Tibial nerve (tissue), 4 donors: ENCODE results near the gene PLPPR2. TPM values are rescaled to one million over a fixed set of nuclear protein-coding genes. Genes with fewer than 3 reads are reported as not detected.
"Not testable (repeated sequence)": the region's sequence is repeated elsewhere in the genome, so short reads cannot be mapped to it uniquely, and the experiment has no call there.

ENCODE experiments used
- DNase-seq, 2 donors: peaks; one replicate each; pipeline ENCODE4 v3.0.0-alpha.2; 2019; ENCODE audit warnings: low spot score in 2 of 2
- H3K27ac ChIP-seq, 4 donors: fragments of 200-600 bp; sonication (generic) in 3 of 4; one replicate each; pipeline ENCODE4 v1.5.1; 2017 to 2019; ENCODE audit warnings: mild to moderate bottlenecking in 1 of 4
- H3K27me3 ChIP-seq, 2 donors: fragments of 200-600 bp; sonication (generic) in 1 of 2; one replicate each; pipeline versions ENCODE4 v1.5.1 to v1.6.0; 2017 to 2019
- H3K36me3 ChIP-seq, 3 donors: fragments of 200-600 bp; sonication (generic); one replicate each; pipeline ENCODE4 v1.5.1; 2018 to 2019
- H3K4me1 ChIP-seq, 4 donors: fragments of 200-600 bp; sonication (generic) in 3 of 4; one replicate each; pipeline ENCODE4 v1.5.1; 2017 to 2019
- H3K4me3 ChIP-seq, 4 donors: fragments of 200-600 bp; sonication (generic) in 3 of 4; one replicate each; pipeline ENCODE4 v1.5.1; 2017 to 2019; ENCODE audit warnings: mild to moderate bottlenecking in 1 of 4, moderate library complexity in 1 of 4
- H3K9me3 ChIP-seq, 4 donors: fragments of 200-600 bp; sonication (generic) in 3 of 4; one replicate each; pipeline ENCODE4 v1.5.1; 2017 to 2019
- EP300 ChIP-seq, 2 donors: sonication (generic); formaldehyde crosslinking; IDR thresholded peaks; one replicate each; pipeline ENCODE4 v1.6.1; 2017; ENCODE audit warnings: antibody characterized with exemption in 2 of 2, mild to moderate bottlenecking in 1 of 2
- POLR2A ChIP-seq, 2 donors: fragments of 450-650 bp; IDR thresholded peaks; one replicate each; pipeline ENCODE4 v1.6.1; 2017; ENCODE audit warnings: antibody characterized with exemption in 2 of 2, mild to moderate bottlenecking in 2 of 2, moderate library complexity in 2 of 2
- WGBS, 2 donors: methylation state at CpG; one replicate each; pipeline ENCODE4 v1.1.5; 2018; 5-methylcytosine and 5-hydroxymethylcytosine counted together
- total RNA-seq, 4 donors: library from RNA; depleted of rRNA; stranded (reverse); fragments of >200 nt; gene quantifications; one replicate each; pipeline ENCODE4 v1.1.0, GENCODE V29; 2016
- TF ChIP-seq, protein P1 (sequence below), 5 experiments: fragments of 200-600 bp in 3 of 5; fragments of 450-650 bp in 2 of 5; sonication (generic) in 3 of 5; IDR thresholded peaks; one replicate each; pipeline ENCODE4 v1.5.1; 2016 to 2019; ENCODE audit warnings: antibody characterized with exemption in 5 of 5, mild to moderate bottlenecking in 3 of 5, moderate library complexity in 2 of 5

The PLPPR2 gene
- total RNA-seq, 4 donors from 2014 or later, result 20.1 to 82.2 (median 33.8) TPM

DNA sequence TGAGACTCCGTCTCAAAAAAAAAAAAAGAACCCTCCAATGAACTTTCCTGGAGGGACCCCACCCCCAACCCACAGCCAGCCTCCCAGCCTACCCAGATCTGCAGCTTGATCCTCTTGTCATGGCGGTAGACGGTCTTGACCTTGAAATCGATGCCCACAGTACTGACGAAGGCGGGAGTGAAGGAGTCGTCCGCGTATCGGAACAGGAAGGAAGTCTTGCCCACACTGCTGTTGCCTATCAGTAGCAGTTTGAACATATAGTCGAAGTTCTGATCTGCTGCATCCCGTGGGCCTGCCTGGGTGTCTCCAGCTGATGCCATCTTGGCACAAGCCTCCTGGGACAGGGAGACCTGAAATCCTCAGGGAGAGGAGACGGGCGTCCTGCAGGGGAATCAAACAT is 18.2 kb upstream of the PLPPR2 start:
- TF ChIP-seq EP300 (IDR thresholded peaks at IDR 0.05) (no peak), POLR2A (IDR thresholded peaks at IDR 0.05) (no peak)
- TF ChIP-seq, protein P1, sequence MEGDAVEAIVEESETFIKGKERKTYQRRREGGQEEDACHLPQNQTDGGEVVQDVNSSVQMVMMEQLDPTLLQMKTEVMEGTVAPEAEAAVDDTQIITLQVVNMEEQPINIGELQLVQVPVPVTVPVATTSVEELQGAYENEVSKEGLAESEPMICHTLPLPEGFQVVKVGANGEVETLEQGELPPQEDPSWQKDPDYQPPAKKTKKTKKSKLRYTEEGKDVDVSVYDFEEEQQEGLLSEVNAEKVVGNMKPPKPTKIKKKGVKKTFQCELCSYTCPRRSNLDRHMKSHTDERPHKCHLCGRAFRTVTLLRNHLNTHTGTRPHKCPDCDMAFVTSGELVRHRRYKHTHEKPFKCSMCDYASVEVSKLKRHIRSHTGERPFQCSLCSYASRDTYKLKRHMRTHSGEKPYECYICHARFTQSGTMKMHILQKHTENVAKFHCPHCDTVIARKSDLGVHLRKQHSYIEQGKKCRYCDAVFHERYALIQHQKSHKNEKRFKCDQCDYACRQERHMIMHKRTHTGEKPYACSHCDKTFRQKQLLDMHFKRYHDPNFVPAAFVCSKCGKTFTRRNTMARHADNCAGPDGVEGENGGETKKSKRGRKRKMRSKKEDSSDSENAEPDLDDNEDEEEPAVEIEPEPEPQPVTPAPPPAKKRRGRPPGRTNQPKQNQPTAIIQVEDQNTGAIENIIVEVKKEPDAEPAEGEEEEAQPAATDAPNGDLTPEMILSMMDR (IDR thresholded peaks at IDR 0.05), result no peak
- no peaks in the 10 kb centered on the region for H3K9me3 ChIP-seq
- H3K4me1 ChIP-seq, result peaks cover 0 to 24% (median 7%) of the 10 kb centered on the region in 4 donors
- H3K4me3 ChIP-seq, result no peak overlapping the region
- no peak for DNase-seq
- no peaks in the 10 kb centered on the region for H3K27me3 ChIP-seq
- H3K27ac ChIP-seq, result no peak overlapping the region
- WGBS, 2 donors, result 74 to 81% methylated on average over 14 of the region's 14 CpGs
- H3K36me3 ChIP-seq, result peaks cover 4 to 62% (median 4%) of the 10 kb centered on the region in 3 donors

DNA sequence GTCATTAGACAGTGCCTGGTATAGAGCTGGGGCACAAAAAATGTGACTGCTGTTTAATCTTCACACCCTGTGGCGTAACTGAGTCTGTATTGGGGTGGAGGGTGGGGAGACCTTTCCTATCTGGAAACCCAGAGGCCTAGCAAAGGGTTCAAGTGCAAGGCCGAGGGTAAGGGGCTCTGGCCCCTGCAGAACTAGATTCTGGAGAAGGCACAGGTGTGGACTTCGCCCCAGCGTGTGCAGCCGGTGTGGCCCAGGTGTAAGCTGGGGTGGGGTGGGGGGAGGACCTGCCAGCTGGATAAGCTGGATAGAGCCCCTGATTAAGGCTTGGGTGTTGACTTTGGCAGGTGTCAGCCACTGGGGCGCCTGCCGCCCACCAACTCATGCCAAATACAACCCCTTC is 17.1 kb upstream of the PLPPR2 start:
- Histone ChIP-seq H3K27me3 (no peaks in the 10 kb centered on the region), H3K4me1 (peaks cover 0 to 26% (median 7%) of the 10 kb centered on the region in 4 donors), H3K4me3 (peak overlapping the region in 2 of 4 donors; percentile 82 to 84), H3K36me3 (peaks cover 0 to 60% (median 4%) of the 10 kb centered on the region in 3 donors), H3K27ac (peak overlapping the region in 3 of 4 donors; percentile 86 to 92 (median 90)), H3K9me3 (no peaks in the 10 kb centered on the region)
- no peak for DNase-seq
- WGBS, 2 donors, result 77 to 86% methylated on average over 7 of the region's 7 CpGs
- TF ChIP-seq EP300 (IDR thresholded peaks at IDR 0.05) (no peak), POLR2A (IDR thresholded peaks at IDR 0.05) (no peak)
- TF ChIP-seq, protein P1 (IDR thresholded peaks at IDR 0.05), result no peak

DNA sequence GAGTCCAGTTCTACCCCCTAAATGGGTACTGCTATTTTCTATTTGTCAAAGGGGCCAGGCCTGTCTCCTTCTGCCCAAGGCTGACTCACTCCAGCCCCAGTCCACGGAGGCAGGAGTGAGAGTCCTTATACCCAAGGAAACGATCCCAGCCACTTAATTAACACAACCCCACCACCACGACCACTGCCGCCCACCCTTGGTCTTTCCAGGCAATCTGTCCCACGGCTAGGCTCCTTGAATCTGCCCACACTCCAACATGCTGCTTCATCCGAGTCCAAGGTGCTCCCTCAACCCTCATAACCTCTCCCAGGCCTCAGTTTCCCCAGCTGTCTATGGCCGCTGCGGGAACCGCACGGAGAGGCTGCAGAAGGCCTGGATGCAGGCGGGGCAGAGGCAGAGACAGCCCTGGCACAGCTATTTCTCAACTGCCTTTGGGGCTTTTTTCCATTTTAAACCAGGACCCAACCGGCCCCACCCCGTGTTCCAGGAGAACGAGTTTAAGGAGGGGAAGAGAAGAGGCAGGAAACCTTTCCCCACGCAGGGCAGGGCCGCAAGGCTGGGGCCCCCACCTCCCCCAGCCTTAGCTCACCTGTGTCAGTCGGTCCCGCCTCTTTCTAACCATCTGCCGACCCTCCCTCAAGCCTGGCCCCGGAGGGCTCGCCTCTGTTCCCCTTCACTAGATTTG is 16.5 kb upstream of the PLPPR2 start:
- WGBS, 2 donors, result 28 to 31% methylated on average over 20 to 21 of the region's 21 CpGs

DNA sequence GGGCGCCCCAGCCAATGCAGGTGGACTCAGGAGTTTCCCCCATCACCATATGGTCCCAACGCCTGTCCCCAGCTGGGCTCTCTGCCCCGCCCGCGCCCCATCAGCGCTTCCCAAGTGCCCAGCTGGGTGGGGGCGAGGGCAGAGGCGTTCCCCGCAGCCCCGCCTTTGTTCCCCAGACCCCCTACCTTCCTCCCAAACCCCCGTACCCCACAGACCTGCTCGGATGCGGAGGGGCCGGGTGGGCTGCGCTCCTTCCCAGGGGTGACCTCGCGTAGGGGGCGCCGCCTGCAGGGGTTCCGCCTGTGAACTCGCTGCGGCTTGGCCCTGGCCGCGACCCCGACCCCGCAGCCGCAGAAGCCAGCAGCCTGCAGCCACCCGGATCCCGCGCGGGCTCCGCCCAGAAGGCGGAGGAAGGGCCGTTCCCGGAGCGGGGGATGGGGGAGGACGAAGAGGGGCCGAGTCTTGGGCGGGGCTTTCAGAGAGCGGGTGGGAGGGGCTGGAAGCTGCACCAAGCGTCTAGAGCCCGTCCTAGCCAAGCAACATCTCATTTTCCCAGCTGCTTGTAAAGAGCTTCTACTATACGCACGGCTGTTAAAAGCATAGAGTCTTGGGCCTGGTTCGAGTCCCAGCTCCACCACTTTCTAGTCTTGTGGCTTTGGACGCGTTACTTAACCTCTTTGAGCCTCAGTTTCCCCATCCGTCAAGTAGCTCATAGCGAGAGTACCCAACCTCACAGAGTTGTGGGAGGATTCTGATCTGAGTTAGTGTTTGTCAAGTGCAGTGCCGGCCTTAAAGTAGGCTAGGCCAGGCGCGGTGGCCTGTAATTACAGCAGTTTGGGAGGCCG is 15.8 kb upstream of the PLPPR2 start, which contains the start of gene RAB3D:
Gene RAB3D, minus strand, starts transcription at position 404 of the 845 bp plus-strand sequence. CDS start 2,258 bp downstream, outside the sequence.
- 6 to 7% methylated on average over 30 to 50 of the region's 53 CpGs for WGBS, 2 donors
- Histone ChIP-seq H3K4me3 (peak within 1 kb of the TSS; percentile 57 to 84 (median 82)), H3K27me3 (no peaks in the 10 kb centered on the region), H3K36me3 (peaks cover 0 to 47% (median 4%) of the 10 kb centered on the region in 3 donors), H3K4me1 (peaks cover 0 to 40% (median 15%) of the 10 kb centered on the region in 4 donors), H3K27ac (peak within 1 kb of the TSS; percentile 49 to 92 (median 88)), H3K9me3 (no peaks in the 10 kb centered on the region)
- peak; percentile 85 to 90 for DNase-seq
- TF ChIP-seq POLR2A (IDR thresholded peaks at IDR 0.05), result peak; percentile 27 to 71
- TF ChIP-seq, protein P1 (IDR thresholded peaks at IDR 0.05), result no peak
- peak; percentile 39 to 81 for TF ChIP-seq EP300 (IDR thresholded peaks at IDR 0.05)

More for the DNA sequence above, 16.5 kb upstream of the PLPPR2 start:
- H3K36me3 ChIP-seq, result peaks cover 0 to 54% (median 4%) of the 10 kb centered on the region in 3 donors
- no peaks in the 10 kb centered on the region for H3K9me3 ChIP-seq
- peak overlapping the region; percentile 57 to 84 (median 82) for H3K4me3 ChIP-seq
- no peak for DNase-seq
- peak overlapping the region; percentile 49 to 92 (median 88) for H3K27ac ChIP-seq
- TF ChIP-seq EP300 (IDR thresholded peaks at IDR 0.05), result no peak
- TF ChIP-seq, protein P1 (IDR thresholded peaks at IDR 0.05), result no peak
- no peak for TF ChIP-seq POLR2A (IDR thresholded peaks at IDR 0.05)
- no peaks in the 10 kb centered on the region for H3K27me3 ChIP-seq
- peaks cover 0 to 32% (median 8%) of the 10 kb centered on the region in 4 donors for H3K4me1 ChIP-seq

DNA sequence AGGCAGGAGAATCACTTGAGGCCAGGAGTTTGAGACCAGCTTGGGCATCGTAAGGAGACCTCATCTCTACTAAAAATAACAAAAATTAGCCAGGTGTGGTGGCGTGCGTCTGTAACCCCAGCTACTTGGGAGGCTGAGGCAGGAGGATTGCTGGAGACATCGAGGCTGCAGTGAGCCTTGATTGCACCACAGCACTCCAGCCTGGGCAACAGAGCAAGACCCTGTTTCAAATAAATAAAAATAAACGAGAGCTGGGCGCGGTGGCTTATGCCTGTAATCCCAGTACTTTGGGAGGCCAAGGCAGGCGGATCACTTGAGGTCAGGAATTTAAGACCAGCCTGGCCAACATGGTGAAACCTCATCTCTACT is 15.1 kb upstream of the PLPPR2 start:
- not testable (repeated sequence) for H3K9me3 ChIP-seq, DNase-seq, H3K27me3 ChIP-seq
- Histone ChIP-seq H3K4me3 (peak overlapping the region; percentile 57 to 84 (median 82)), H3K36me3 (peaks cover 0 to 41% (median 1%) of the 10 kb centered on the region in 3 donors), H3K27ac (peak overlapping the region in 3 of 4 donors; percentile 86 to 92 (median 90)), H3K4me1 (peaks cover 0 to 46% (median 21%) of the 10 kb centered on the region in 4 donors)
- WGBS, 2 donors, result 86 to 89% methylated on average over 8 of the region's 8 CpGs
